MG63 (cell line): ENCODE measurements around the gene KISS1R. TPM values are rescaled to one million over a fixed set of nuclear protein-coding genes. Genes with fewer than 3 reads are reported as not detected.
"Not testable (repeated sequence)": the region's sequence is repeated elsewhere in the genome, so short reads cannot be mapped to it uniquely, and the experiment has no call there.

Experiments used
- DNase-seq: peaks from one replicate; pipeline ENCODE4 v3.0.0-alpha.2; 2020
- H3K27me3 ChIP-seq: fragments of 250-450 bp; sonication (Bioruptor Pico); 2 replicates; pipeline ENCODE4 v1.5.1; 2020; ENCODE audit warnings: mild to moderate bottlenecking, moderate library complexity
- H3K36me3 ChIP-seq: fragments of 250-450 bp; sonication (Bioruptor Pico); 2 replicates; pipeline ENCODE4 v1.5.1; 2020; ENCODE audit warnings: mild to moderate bottlenecking, moderate library complexity
- H3K4me3 ChIP-seq: fragments of 250-450 bp; sonication (Bioruptor Pico); 2 replicates; pipeline ENCODE4 v1.5.1; 2020; ENCODE audit warnings: mild to moderate bottlenecking, moderate library complexity
- H3K9me3 ChIP-seq: fragments of 250-450 bp; sonication (Bioruptor Pico); 2 replicates; pipeline ENCODE4 v1.5.1; 2020; ENCODE audit warnings: mild to moderate bottlenecking, moderate library complexity
- total RNA-seq: library from RNA; depleted of rRNA; stranded (reverse); fragments of >200 nt; shearing (Covaris generic); gene quantifications from 2 replicates; pipeline ENCODE4 v1.2.3, GENCODE V29; 2014; ENCODE audit warnings: low replicate concordance

KISS1R gene
- total RNA-seq, 1 experiment from 2014 or later: not detected

GRCh38 chr19:891421-892200 is 25.5 kb upstream of the KISS1R start:
- not testable (repeated sequence) for H3K27me3 ChIP-seq, H3K9me3 ChIP-seq, H3K36me3 ChIP-seq, DNase-seq
- H3K4me3 ChIP-seq: peak overlapping the region; percentile 67

GRCh38 chr19:892243-892893 is 24.8 kb upstream of the KISS1R start:
- Histone ChIP-seq H3K9me3 (no peaks in the 10 kb centered on the region), H3K27me3 (no peaks in the 10 kb centered on the region), H3K4me3 (peak overlapping the region; percentile 67), H3K36me3 (peaks cover 4% of the 10 kb centered on the region)
- peak; percentile 24 for DNase-seq

GRCh38 chr19:892894-893689 is 24.0 kb upstream of the KISS1R start, which contains the start of the genes MED16 and RNU6-9:
MED16 (minus strand) TSS chr19:893187; CDS start chr19:891131, 2,056 bp downstream.
RNU6-9 (plus strand) TSS chr19:893484.
- DNase-seq: peak; percentile 83
- peak within 1 kb of the TSS; percentile 67 for H3K4me3 ChIP-seq

GRCh38 chr19:896434-896833 is 20.7 kb upstream of the KISS1R start:
- DNase-seq: no peak
- Histone ChIP-seq H3K4me3 (no peak overlapping the region), H3K9me3 (no peaks in the 10 kb centered on the region), H3K36me3 (no peaks in the 10 kb centered on the region), H3K27me3 (no peaks in the 10 kb centered on the region)

More at GRCh38 chr19:892894-893689, 24.0 kb upstream of the KISS1R start, which contains the start of the genes MED16 and RNU6-9:
- H3K36me3 ChIP-seq: peaks cover 4% of the 10 kb centered on the region
- no peaks in the 10 kb centered on the region for H3K9me3 ChIP-seq
- no peaks in the 10 kb centered on the region for H3K27me3 ChIP-seq

GRCh38 chr19:896999-897398 is 20.1 kb upstream of the KISS1R start:
- Histone ChIP-seq H3K9me3 (no peaks in the 10 kb centered on the region), H3K4me3 (no peak overlapping the region), H3K27me3 (no peaks in the 10 kb centered on the region), H3K36me3 (no peaks in the 10 kb centered on the region)
- DNase-seq: no peak

- H3K9me3 ChIP-seq: no peaks in the 10 kb centered on the region
- no peak overlapping the region for H3K4me3 ChIP-seq
- no peaks in the 10 kb centered on the region for H3K27me3 ChIP-seq
- no peak for DNase-seq
- H3K36me3 ChIP-seq: no peaks in the 10 kb centered on the region
These were observed 19.6 kb upstream of the KISS1R start for GRCh38 chr19:897442-898039.

- H3K4me3 ChIP-seq: no peak overlapping the region
- no peaks in the 10 kb centered on the region for H3K27me3 ChIP-seq
- H3K9me3 ChIP-seq: no peaks in the 10 kb centered on the region
- no peak for DNase-seq
- no peaks in the 10 kb centered on the region for H3K36me3 ChIP-seq
These were observed 18.5 kb upstream of the KISS1R start for GRCh38 chr19:898663-899062.

GRCh38 chr19:899336-900042 is 17.6 kb upstream of the KISS1R start:
- Histone ChIP-seq H3K9me3 (no peaks in the 10 kb centered on the region), H3K36me3 (no peaks in the 10 kb centered on the region), H3K4me3 (no peak overlapping the region), H3K27me3 (no peaks in the 10 kb centered on the region)
- DNase-seq: no peak

GRCh38 chr19:900043-900301 is 17.2 kb upstream of the KISS1R start:
- no peak for DNase-seq
- H3K27me3 ChIP-seq: no peaks in the 10 kb centered on the region
- no peaks in the 10 kb centered on the region for H3K9me3 ChIP-seq
- H3K4me3 ChIP-seq: no peak overlapping the region
- no peaks in the 10 kb centered on the region for H3K36me3 ChIP-seq

GRCh38 chr19:900302-901111 is 16.6 kb upstream of the KISS1R start:
- Histone ChIP-seq H3K36me3 (no peaks in the 10 kb centered on the region), H3K9me3 (no peaks in the 10 kb centered on the region), H3K4me3 (no peak overlapping the region), H3K27me3 (no peaks in the 10 kb centered on the region)
- no peak for DNase-seq

GRCh38 chr19:901216-902092 is 15.7 kb upstream of the KISS1R start:
- Histone ChIP-seq H3K4me3 (no peak overlapping the region), H3K27me3 (no peaks in the 10 kb centered on the region), H3K36me3 (no peaks in the 10 kb centered on the region), H3K9me3 (no peaks in the 10 kb centered on the region)
- no peak for DNase-seq

GRCh38 chr19:902093-902370 is 15.1 kb upstream of the KISS1R start:
- no peaks in the 10 kb centered on the region for H3K36me3 ChIP-seq

GRCh38 chr19:902446-903226 is 14.5 kb upstream of the KISS1R start:
- Histone ChIP-seq H3K4me3 (no peak overlapping the region), H3K9me3 (no peaks in the 10 kb centered on the region), H3K36me3 (no peaks in the 10 kb centered on the region), H3K27me3 (no peaks in the 10 kb centered on the region)
- DNase-seq: peak; percentile 64

More at GRCh38 chr19:902093-902370, 15.1 kb upstream of the KISS1R start:
- DNase-seq: no peak
- Histone ChIP-seq H3K4me3 (no peak overlapping the region), H3K9me3 (no peaks in the 10 kb centered on the region), H3K27me3 (no peaks in the 10 kb centered on the region)

- no peak for DNase-seq
- H3K27me3 ChIP-seq: no peaks in the 10 kb centered on the region
- H3K9me3 ChIP-seq: no peaks in the 10 kb centered on the region
- no peak overlapping the region for H3K4me3 ChIP-seq
- no peaks in the 10 kb centered on the region for H3K36me3 ChIP-seq
These were observed 13.8 kb upstream of the KISS1R start for GRCh38 chr19:903266-903797.
